Measurements from ENCODE around the gene RAB21. TPM values are rescaled to one million over a fixed set of nuclear protein-coding genes. Genes with fewer than 3 reads are reported as not detected.

RAB21 gene
- total and polyA plus RNA-seq, 4 experiments from 2014 or later = 38.3 to 77.2 (median 59.8) TPM

- ChIA-PET POLR2A (ENCODE audit: partially characterized antibody) (no interaction called here), CTCF (ENCODE audit: partially characterized antibody) (interaction anchor here (1.8 kb wide), 1 partner anchor 17 kb away, joined by 3 read pairs; no protein-coding TSS in a partner anchor)
- H3K4me1 Mint-ChIP-seq = no peaks in the 10 kb centered on the region
- no peak overlapping the region for H3K4me3 ChIP-seq (ENCODE audit: low read length in 2 of 2)
- H3K36me3 Mint-ChIP-seq = no peaks in the 10 kb centered on the region
- H3K27ac ChIP-seq (ENCODE audit: low read depth, low read length) = no peak overlapping the region
- H3K9me3 ChIP-seq (ENCODE audit: control insufficient read depth in 1 of 2, low read length in 2 of 2) = no peaks in the 10 kb centered on the region
- no peak overlapping the region for H3K4me3 Mint-ChIP-seq
- peaks cover 0 to 1% (median 0%) of the 10 kb centered on the region in 8 donors for H3K9me3 Mint-ChIP-seq
- no peak for DNase-seq
- H3K36me3 ChIP-seq (ENCODE audit: insufficient read depth, low read length) = no peaks in the 10 kb centered on the region
- H3K4me1 ChIP-seq (ENCODE audit: insufficient read depth, low read length) = no peaks in the 10 kb centered on the region
- peaks cover 2 to 8% of the 10 kb centered on the region in 2 donors for H3K27me3 Mint-ChIP-seq
- intact Hi-C loops (cut with micrococcal nuclease) = no loop called here
- no peak overlapping the region for H3K27ac Mint-ChIP-seq
- H3K27me3 ChIP-seq (ENCODE audit: insufficient read depth, low read length) = no peaks in the 10 kb centered on the region
Measured at GRCh38 chr12:71828813-71829212, 74.2 kb downstream of the RAB21 start.

- intact Hi-C loops (cut with micrococcal nuclease) = loop anchor here (5.0 kb wide), 1 partner anchor 1470 kb away; the partner anchor contains the start of gene KCNMB4
- POLR2A ChIA-PET (ENCODE audit: partially characterized antibody) = no interaction called here
- H3K4me3 Mint-ChIP-seq = peak overlapping the region in 2 of 8 donors; percentile 28 to 33
Measured at GRCh38 chr12:71837356-71837755, 82.7 kb downstream of the RAB21 start.

GRCh38 chr12:71838231-71838630 is 83.6 kb downstream of the RAB21 start:
- peak overlapping the region; percentile 98 for H3K27ac ChIP-seq (ENCODE audit: low read depth, low read length)
- ChIA-PET CTCF (ENCODE audit: partially characterized antibody) (interaction anchor here (1.4 to 4.3 kb wide), 4 partner anchors 9 to 153 kb away, joined by 3 to 22 read pairs (median 12); partner anchors contain the start of genes RAB21 and TMEM19), POLR2A (ENCODE audit: partially characterized antibody) (interaction anchor here (1.1 to 4.6 kb wide), 5 partner anchors 13 to 175 kb away, joined by 3 to 35 read pairs (median 28); partner anchors contain the start of genes RAB21, THAP2, TMEM19 and ZFC3H1)
- peak overlapping the region in 7 of 8 donors; percentile 22 to 98 (median 55) for H3K4me3 Mint-ChIP-seq
- peaks cover 30 to 49% (median 40%) of the 10 kb centered on the region in 4 donors for H3K4me1 Mint-ChIP-seq
- no peaks in the 10 kb centered on the region for H3K9me3 ChIP-seq (ENCODE audit: control insufficient read depth in 1 of 2, low read length in 2 of 2)
- H3K27me3 Mint-ChIP-seq = peaks cover 5 to 8% of the 10 kb centered on the region in 2 donors
- no peaks in the 10 kb centered on the region for H3K36me3 ChIP-seq (ENCODE audit: insufficient read depth, low read length)
- intact Hi-C loops (cut with micrococcal nuclease) = loop anchor here (2.0 to 5.0 kb wide), 2 partner anchors 1471 to 1593 kb away; partner anchors contain the start of gene KCNMB4
- H3K27me3 ChIP-seq (ENCODE audit: insufficient read depth, low read length) = no peaks in the 10 kb centered on the region
- H3K27ac Mint-ChIP-seq = peak overlapping the region; percentile 94 to 99 (median 98)
- peaks cover 4 to 16% of the 10 kb centered on the region in 2 donors for H3K36me3 Mint-ChIP-seq
- no peak for DNase-seq
- H3K4me1 ChIP-seq (ENCODE audit: insufficient read depth, low read length) = peaks cover 36% of the 10 kb centered on the region
- H3K4me3 ChIP-seq (ENCODE audit: low read length in 2 of 2) = no peak overlapping the region
- H3K9me3 Mint-ChIP-seq = peaks cover 0 to 2% (median 0%) of the 10 kb centered on the region in 8 donors

More at GRCh38 chr12:71837356-71837755, 82.7 kb downstream of the RAB21 start:
- peaks cover 0 to 4% (median 0%) of the 10 kb centered on the region in 8 donors for H3K9me3 Mint-ChIP-seq
- peaks cover 3 to 16% of the 10 kb centered on the region in 2 donors for H3K36me3 Mint-ChIP-seq
- H3K36me3 ChIP-seq (ENCODE audit: insufficient read depth, low read length) = no peaks in the 10 kb centered on the region
- no peak overlapping the region for H3K4me3 ChIP-seq (ENCODE audit: low read length in 2 of 2)
- CTCF ChIA-PET (ENCODE audit: partially characterized antibody) = interaction anchor here (1.4 to 4.3 kb wide), 2 partner anchors 9 to 152 kb away, joined by 3 to 22 read pairs; partner anchors contain the start of gene TMEM19
- H3K27ac Mint-ChIP-seq = peak overlapping the region; percentile 11 to 93 (median 84)
- H3K4me1 ChIP-seq (ENCODE audit: insufficient read depth, low read length) = peaks cover 31% of the 10 kb centered on the region
- peaks cover 30 to 47% (median 39%) of the 10 kb centered on the region in 4 donors for H3K4me1 Mint-ChIP-seq
- H3K27ac ChIP-seq (ENCODE audit: low read depth, low read length) = no peak overlapping the region
- H3K9me3 ChIP-seq (ENCODE audit: control insufficient read depth in 1 of 2, low read length in 2 of 2) = no peaks in the 10 kb centered on the region
- no peak for DNase-seq
- no peaks in the 10 kb centered on the region for H3K27me3 ChIP-seq (ENCODE audit: insufficient read depth, low read length)
- H3K27me3 Mint-ChIP-seq = peaks cover 5 to 10% of the 10 kb centered on the region in 2 donors

GRCh38 chr12:71838676-71839075 is 84.0 kb downstream of the RAB21 start:
- H3K27me3 ChIP-seq (ENCODE audit: insufficient read depth, low read length) = no peaks in the 10 kb centered on the region
- peak overlapping the region in 1 of 2 donors; percentile 90 for H3K4me3 ChIP-seq (ENCODE audit: low read length in 2 of 2)
- H3K4me1 Mint-ChIP-seq = peaks cover 30 to 49% (median 40%) of the 10 kb centered on the region in 4 donors
- H3K27ac ChIP-seq (ENCODE audit: low read depth, low read length) = peak overlapping the region; percentile 98
- ChIA-PET CTCF (ENCODE audit: partially characterized antibody) (interaction anchor here (1.3 to 4.3 kb wide), 4 partner anchors 8 to 202 kb away, joined by 3 to 22 read pairs (median 12); partner anchors contain the start of gene RAB21), POLR2A (ENCODE audit: partially characterized antibody) (interaction anchor here (0.6 to 4.6 kb wide), 7 partner anchors 12 to 176 kb away, joined by 3 to 35 read pairs (median 5); partner anchors contain the start of genes RAB21, THAP2, TMEM19 and ZFC3H1)
- H3K36me3 Mint-ChIP-seq = peaks cover 4 to 16% of the 10 kb centered on the region in 2 donors
- H3K9me3 ChIP-seq (ENCODE audit: control insufficient read depth in 1 of 2, low read length in 2 of 2) = no peaks in the 10 kb centered on the region
- no peaks in the 10 kb centered on the region for H3K36me3 ChIP-seq (ENCODE audit: insufficient read depth, low read length)
- H3K4me1 ChIP-seq (ENCODE audit: insufficient read depth, low read length) = peaks cover 37% of the 10 kb centered on the region
- peak overlapping the region; percentile 94 to 99 (median 98) for H3K27ac Mint-ChIP-seq
- intact Hi-C loops (cut with micrococcal nuclease) = loop anchor here (1.0 to 5.0 kb wide), 5 partner anchors 84 to 1594 kb away; partner anchors contain the start of genes KCNMB4, RAB21, TMEM19 and ZFC3H1
- H3K4me3 Mint-ChIP-seq = peak overlapping the region; percentile 90 to 98 (median 96)
- no peak for DNase-seq
- H3K9me3 Mint-ChIP-seq = peaks cover 0 to 2% (median 0%) of the 10 kb centered on the region in 8 donors
- peaks cover 5 to 8% of the 10 kb centered on the region in 2 donors for H3K27me3 Mint-ChIP-seq

- Mint-ChIP-seq H3K27me3 (peaks cover 0 to 1% of the 10 kb centered on the region in 2 donors), H3K27ac (peak overlapping the region; percentile 94 to 99 (median 98)), H3K4me3 (peak overlapping the region; percentile 90 to 98 (median 96)), H3K36me3 (peaks cover 4 to 16% of the 10 kb centered on the region in 2 donors), H3K9me3 (peaks cover 0 to 2% (median 0%) of the 10 kb centered on the region in 8 donors), H3K4me1 (peaks cover 30 to 49% (median 40%) of the 10 kb centered on the region in 4 donors)
- Histone ChIP-seq H3K4me1 (ENCODE audit: insufficient read depth, low read length) (peaks cover 53% of the 10 kb centered on the region), H3K4me3 (ENCODE audit: low read length in 2 of 2) (peak overlapping the region; percentile 78 to 90), H3K27me3 (ENCODE audit: insufficient read depth, low read length) (no peaks in the 10 kb centered on the region), H3K9me3 (ENCODE audit: control insufficient read depth in 1 of 2, low read length in 2 of 2) (no peaks in the 10 kb centered on the region), H3K36me3 (ENCODE audit: insufficient read depth, low read length) (no peaks in the 10 kb centered on the region), H3K27ac (ENCODE audit: low read depth, low read length) (peak overlapping the region; percentile 98)
- POLR2A ChIA-PET (ENCODE audit: partially characterized antibody) = interaction anchor here (1.1 to 4.6 kb wide), 6 partner anchors 9 to 177 kb away, joined by 4 to 35 read pairs (median 17); partner anchors contain the start of genes RAB21, THAP2, TMEM19 and ZFC3H1
- CTCF ChIA-PET (ENCODE audit: partially characterized antibody) = interaction anchor here (0.9 to 3.0 kb wide), 4 partner anchors 9 to 156 kb away, joined by 3 to 19 read pairs (median 5); no protein-coding TSS in a partner anchor
- DNase-seq = peak in 3 of 5 donors; percentile 6 to 21 (median 10)
- intact Hi-C loops (cut with micrococcal nuclease) = no loop called here
Measured at GRCh38 chr12:71840231-71840847, 85.7 kb downstream of the RAB21 start.

GRCh38 chr12:71846322-71846940 is 91.8 kb downstream of the RAB21 start:
- Mint-ChIP-seq H3K9me3 (peaks cover 0 to 3% (median 0%) of the 10 kb centered on the region in 8 donors), H3K36me3 (peaks cover 18 to 22% of the 10 kb centered on the region in 2 donors), H3K4me1 (peaks cover 18 to 41% (median 28%) of the 10 kb centered on the region in 4 donors), H3K27ac (peak overlapping the region in 4 of 7 donors; percentile 1 to 76 (median 18)), H3K27me3 (no peaks in the 10 kb centered on the region), H3K4me3 (no peak overlapping the region)
- peak in 4 of 5 donors; percentile 31 to 45 (median 36) for DNase-seq
- ChIA-PET POLR2A (ENCODE audit: partially characterized antibody) (interaction anchor here (0.7 to 1.0 kb wide), 2 partner anchors 66 to 159 kb away, joined by 3 read pairs; no protein-coding TSS in a partner anchor), CTCF (ENCODE audit: partially characterized antibody) (interaction anchor here (0.6 to 2.6 kb wide), 20 partner anchors 9 to 207 kb away, joined by 3 to 33 read pairs (median 4); partner anchors contain the start of gene RAB21)
- H3K4me3 ChIP-seq (ENCODE audit: low read length in 2 of 2) = no peak overlapping the region
- no peaks in the 10 kb centered on the region for H3K27me3 ChIP-seq (ENCODE audit: insufficient read depth, low read length)
- peak overlapping the region; percentile 11 for H3K27ac ChIP-seq (ENCODE audit: low read depth, low read length)
- no peaks in the 10 kb centered on the region for H3K36me3 ChIP-seq (ENCODE audit: insufficient read depth, low read length)
- H3K9me3 ChIP-seq (ENCODE audit: control insufficient read depth in 1 of 2, low read length in 2 of 2) = no peaks in the 10 kb centered on the region
- H3K4me1 ChIP-seq (ENCODE audit: insufficient read depth, low read length) = peaks cover 34% of the 10 kb centered on the region
- intact Hi-C loops (cut with micrococcal nuclease) = loop anchor here (1.0 kb wide), 1 partner anchor 66 kb away; no protein-coding TSS in a partner anchor

Measured in CD4-positive, alpha-beta memory T cell (primary cell).